SK-N-DZ (cell line): ENCODE data around the gene PCTP. TPM values are rescaled to one million over a fixed set of nuclear protein-coding genes. Genes with fewer than 3 reads are reported as not detected.
A peak's percentile ranks its signal among the peaks of the same experiment; 100 is the strongest.

Experiments used
- DNase-seq: peaks from one replicate; pipeline ENCODE4 v3.0.0-alpha.2; 2015; ENCODE audit warnings: low spot score
- polyA plus RNA-seq, 2 experiments: library from polyadenylated mRNA; depleted of rRNA; stranded (reverse); fragments of >200 nt; gene quantifications; 2 replicates each; pipeline ENCODE4 v1.2.3, GENCODE V29; 2014

Gene PCTP
- 17.3 TPM in 2 replicates for polyA plus RNA-seq (2014; cell fraction: cytosol; rRNA removed)
- 10.6 and 11.8 TPM in 2 replicates for polyA plus RNA-seq (2014; cell fraction: nucleus; rRNA removed)

- DNase-seq = peak; percentile 95
These were observed at the start of gene PCTP for GRCh38 chr17:55750750-55751657. Gene PCTP, plus strand, starts transcription at chr17:55751051. Its CDS starts 53 bp downstream, at chr17:55751104.

GRCh38 chr17:55702150-55702549 lies 48.7 kb upstream of the PCTP start:
- DNase-seq = no peak

GRCh38 chr17:55704401-55704800 lies 46.5 kb upstream of the PCTP start:
- DNase-seq = no peak

- no peak for DNase-seq
These were observed 45.0 kb upstream of the PCTP start for GRCh38 chr17:55705847-55706246.

GRCh38 chr17:55706808-55707773 lies 43.8 kb upstream of the PCTP start:
- peak; percentile 67 for DNase-seq

GRCh38 chr17:55708175-55708974 lies 42.5 kb upstream of the PCTP start:
- no peak for DNase-seq

- DNase-seq = no peak
These were observed 41.4 kb upstream of the PCTP start for GRCh38 chr17:55709440-55709839.

- DNase-seq = no peak
These were observed 40.9 kb upstream of the PCTP start for GRCh38 chr17:55709984-55710383.

- DNase-seq = no peak
These were observed 40.4 kb upstream of the PCTP start for GRCh38 chr17:55710410-55710809.

- DNase-seq = no peak
These were observed 39.9 kb upstream of the PCTP start for GRCh38 chr17:55710829-55711496.

GRCh38 chr17:55717432-55717831 lies 33.4 kb upstream of the PCTP start:
- no peak for DNase-seq

- DNase-seq = peak; percentile 83
These were observed 32.7 kb upstream of the PCTP start for GRCh38 chr17:55717898-55718735.

GRCh38 chr17:55720919-55721836 lies 29.7 kb upstream of the PCTP start:
- DNase-seq = no peak

GRCh38 chr17:55722016-55722736 lies 28.7 kb upstream of the PCTP start:
- no peak for DNase-seq

GRCh38 chr17:55722742-55723487 lies 27.9 kb upstream of the PCTP start, which contains the start of gene TMEM100:
Gene TMEM100, minus strand, starts transcription at chr17:55722864. Its CDS starts 1,794 bp downstream, at chr17:55721070.
- no peak for DNase-seq

- no peak for DNase-seq
These were observed 27.4 kb upstream of the PCTP start for GRCh38 chr17:55723488-55723848.

- DNase-seq = no peak
These were observed 24.4 kb upstream of the PCTP start for GRCh38 chr17:55726440-55726839.
